Stimulated activated CD8-positive, alpha-beta memory T cell treated with anti-CD3 and anti-CD28 coated beads, Interleukin-15, amount 100 ng/mL, for 1 hour (primary cell): ENCODE data around the gene CTNND1.

Experiments used
- DNase-seq: peaks from one replicate; pipeline ENCODE4 v3.0.0-alpha.2; 2020; ENCODE audit warnings: low read depth

Gene CTNND1

DNA sequence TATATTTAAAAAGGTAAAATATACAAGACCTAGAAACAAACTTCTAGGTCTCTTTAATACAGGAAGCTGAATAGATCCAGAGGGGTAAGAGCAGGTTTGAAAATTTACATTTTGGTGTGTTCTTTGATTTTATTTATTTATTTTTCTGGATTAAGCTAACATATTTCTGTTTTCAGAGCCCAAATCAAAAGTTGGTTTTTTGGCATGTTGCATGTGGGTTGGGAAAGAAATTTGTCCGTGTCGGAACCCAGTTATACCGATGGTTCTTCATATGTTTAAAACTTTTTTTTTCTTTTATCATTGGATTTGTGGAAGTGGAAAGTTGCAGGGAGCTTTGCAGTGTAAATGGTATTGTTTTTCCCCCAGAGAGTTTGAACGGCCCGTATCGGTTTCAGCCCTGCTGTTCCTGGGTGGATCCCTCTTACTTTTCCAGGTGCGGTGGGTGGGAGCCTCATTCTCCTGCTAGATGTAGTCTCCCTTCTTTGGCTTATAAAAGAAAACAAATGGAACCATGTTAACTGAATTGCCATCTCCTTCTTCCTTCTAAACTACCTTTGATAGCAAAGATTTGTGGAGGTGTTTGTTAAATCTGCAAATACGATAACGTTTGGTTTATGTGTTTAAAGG, 746 bp downstream of the CTNND1 start:
- DNase-seq = no peak

DNA sequence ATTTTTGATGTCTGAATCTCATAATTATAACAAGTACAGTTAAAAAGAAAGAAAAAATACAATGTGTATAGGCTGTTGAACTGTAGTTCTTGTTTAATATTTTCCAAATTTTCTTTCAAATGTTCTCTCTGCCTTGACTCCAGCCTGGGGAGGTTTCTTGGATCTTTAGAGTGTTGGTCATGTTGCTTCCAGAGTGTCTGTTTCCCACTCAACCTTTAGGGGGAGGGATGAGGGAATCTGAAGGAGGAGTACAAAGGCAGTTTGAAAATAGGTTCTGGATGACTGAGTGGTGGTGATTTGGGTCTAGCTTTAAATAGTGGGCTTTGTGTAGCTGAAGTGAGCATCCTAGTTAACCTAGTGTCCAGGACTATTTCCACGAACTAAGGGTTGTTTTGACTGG, 2.0 kb downstream of the CTNND1 start:
- DNase-seq = no peak

DNA sequence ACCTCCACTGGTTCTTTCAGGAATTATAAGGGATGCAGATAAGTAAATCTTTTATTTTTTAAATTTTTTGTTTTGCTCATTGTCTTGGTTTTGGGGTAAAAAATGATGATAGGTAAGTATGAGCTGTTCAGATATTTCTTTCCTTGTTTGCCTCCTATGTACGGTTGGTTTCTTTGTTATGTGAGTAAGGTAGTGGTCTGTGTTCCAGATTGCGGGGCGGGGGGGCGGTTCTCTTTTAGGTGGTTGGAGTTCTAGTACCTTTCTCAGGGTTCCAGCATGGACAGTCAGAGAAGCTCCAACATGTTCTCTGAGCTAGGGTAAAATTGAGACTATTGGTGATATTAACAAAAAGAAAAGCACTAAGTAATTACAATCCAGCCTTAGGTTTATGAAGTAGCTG, 2.4 kb downstream of the CTNND1 start:
- DNase-seq = no peak

DNA sequence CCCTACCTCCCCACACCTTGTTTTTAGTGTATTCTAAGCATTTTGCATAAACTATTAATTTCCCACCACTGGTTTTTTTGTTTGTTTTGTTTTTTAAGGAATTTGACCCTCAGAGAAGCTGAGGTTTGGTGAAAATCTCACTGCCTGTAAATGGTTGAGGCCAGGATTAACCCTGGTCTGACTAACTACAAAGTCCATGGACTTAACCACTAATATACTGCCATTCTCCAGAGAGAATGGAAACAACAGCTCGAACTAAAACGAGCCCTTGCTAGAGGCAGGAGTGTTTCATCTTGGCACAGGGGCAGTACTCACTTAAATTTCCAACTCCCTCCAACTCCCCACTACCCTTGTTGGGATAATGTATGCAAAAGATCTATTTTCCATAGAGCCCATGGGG, 3.0 kb downstream of the CTNND1 start:
- DNase-seq = no peak

DNA sequence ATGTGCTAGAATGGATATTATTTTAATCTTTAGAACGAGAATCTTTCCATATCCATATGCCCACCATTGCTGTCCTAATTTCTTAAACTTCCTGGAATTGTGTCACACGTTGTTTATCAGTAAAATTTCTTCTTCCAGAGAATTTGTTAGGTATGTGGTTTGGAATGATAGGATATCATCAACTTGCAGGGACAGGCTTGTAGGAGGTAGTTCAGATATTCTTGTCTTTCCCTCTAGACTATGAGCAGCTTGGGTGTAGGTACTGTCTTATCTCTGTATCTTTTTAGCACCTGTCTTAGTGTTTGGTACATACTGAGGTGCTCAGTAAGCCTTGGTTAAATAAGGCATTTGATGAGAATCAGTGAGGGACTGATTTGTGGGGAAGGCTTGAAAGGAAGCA, 3.4 kb downstream of the CTNND1 start:
- no peak for DNase-seq

DNA sequence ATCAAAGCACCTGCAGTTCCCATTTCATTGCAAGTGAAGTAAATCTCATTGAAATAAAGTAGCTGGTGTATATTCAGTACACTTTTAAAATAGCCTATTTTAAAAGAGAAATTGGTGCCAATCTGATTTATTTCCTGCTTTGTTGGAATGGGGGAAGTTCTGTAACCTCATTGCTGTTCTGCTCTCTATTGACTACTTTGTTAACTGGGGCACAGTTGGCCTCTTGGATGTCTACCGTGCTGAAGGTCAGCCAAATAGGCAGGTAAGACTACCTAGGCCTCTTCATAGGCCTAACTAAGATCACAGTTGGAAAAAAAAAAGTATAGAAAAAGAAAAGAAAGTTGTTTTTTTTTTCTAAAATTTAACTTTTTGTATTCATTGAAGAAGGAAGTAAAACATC, 9.2 kb downstream of the CTNND1 start:
- DNase-seq = no peak

DNA sequence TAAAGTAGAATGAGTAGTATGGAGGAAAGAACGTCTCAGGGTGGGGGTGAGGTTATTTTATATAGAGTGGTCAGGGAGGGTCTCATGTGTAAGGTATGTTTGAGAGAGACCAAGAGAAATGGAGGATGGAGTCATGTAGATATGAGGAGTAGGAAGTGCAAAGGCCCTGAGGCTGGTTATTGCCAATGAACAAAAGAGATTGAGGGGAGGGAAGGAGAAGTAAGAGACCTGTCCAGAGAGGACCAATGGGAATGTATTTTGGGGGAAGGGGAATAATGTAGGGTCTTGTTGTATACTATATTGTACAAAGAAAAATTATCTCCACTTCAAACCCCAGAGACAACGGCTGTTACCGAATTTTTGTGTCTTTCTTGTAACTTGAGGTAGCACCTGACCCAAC, 9.8 kb downstream of the CTNND1 start:
- no peak for DNase-seq

DNA sequence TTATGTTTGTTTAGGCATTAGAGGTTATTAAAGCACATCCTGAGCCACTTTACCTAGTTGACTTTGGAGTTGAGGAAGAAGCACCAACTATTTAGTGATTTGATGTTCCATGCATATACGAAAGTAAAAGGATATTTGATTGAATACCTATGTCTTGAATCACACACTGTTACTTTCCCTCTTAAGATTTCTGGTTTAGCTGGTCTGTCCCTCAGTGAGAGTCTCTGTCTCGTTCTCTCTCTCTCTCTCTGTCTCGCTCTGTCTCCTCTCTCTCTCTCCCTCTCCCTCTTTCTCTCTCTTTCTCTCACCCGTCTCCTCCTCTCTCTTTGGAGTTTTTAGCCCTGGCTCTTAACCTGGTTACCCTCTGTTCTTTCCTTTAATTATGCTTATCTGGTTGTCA, 11.0 kb downstream of the CTNND1 start:
- no peak for DNase-seq

DNA sequence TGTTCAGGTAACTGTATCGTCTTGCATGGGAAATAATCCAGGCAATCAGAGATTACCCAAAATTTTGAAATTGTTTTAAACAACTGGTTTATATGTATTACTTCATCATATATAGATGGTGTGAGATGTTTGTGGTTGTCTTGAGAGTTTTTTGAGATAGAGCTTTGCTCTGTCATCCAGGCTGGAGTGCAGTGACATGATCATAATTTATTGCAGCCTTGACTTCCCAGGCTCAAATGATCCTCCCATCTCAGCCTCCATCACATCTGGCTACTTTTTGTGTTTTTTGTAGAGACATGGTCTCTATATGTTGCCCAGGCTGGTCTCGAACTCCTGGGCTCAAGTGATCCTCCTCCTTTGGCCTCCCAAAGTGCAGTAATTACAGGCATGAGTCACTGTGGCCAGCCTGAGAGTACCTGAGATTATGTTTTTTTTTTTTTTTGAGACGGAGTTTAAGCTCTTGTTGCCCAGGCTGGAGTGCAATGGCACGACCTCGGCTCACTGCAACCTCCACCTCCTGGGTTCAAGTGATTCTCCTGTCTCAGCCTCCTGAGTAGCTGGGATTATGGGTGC, 11.5 kb downstream of the CTNND1 start:
- no peak for DNase-seq

DNA sequence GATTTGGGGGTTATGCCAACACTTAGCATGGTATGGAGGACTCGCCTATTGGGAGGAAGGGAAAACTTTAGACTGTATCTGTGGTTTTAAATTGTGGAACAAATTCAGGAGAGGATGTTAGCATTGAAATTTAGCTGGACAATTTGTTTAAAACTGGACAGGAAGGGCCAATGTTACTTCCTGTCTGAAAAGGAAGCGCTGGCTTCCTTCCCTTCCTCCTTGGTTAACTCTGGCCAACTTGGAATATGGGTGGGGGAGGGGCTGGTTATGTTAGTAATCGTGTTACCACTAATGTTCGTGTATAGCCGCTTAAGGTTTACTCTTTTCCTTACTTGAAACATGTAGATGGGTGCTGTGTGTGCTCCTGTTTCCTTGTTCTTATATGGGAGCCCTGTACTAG, 13.9 kb downstream of the CTNND1 start:
- DNase-seq = no peak

DNA sequence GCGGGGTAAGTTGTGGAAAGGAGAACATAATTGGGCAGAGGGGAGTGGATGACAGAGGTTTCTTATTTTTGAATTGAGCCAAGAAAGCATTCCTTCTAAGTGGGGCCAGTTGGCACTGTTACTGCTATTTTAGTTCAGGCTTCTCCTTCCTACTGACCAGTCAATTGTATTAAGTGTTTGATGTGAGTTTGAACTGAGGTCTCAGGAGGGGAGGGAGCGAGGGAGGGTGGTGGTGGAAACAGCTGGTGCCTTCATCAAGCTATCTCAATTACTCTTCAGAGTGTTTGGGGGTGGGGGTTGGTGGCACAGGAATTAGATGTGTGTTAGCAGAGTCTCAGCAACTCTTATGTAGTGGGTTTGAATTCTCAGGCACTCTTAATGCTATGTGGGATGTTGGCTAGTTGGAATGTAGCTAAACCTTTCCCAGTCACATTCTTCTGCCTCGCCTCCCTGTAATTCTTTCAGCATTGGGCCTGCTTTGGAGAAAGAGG, 14.5 kb downstream of the CTNND1 start:
- DNase-seq = no peak

DNA sequence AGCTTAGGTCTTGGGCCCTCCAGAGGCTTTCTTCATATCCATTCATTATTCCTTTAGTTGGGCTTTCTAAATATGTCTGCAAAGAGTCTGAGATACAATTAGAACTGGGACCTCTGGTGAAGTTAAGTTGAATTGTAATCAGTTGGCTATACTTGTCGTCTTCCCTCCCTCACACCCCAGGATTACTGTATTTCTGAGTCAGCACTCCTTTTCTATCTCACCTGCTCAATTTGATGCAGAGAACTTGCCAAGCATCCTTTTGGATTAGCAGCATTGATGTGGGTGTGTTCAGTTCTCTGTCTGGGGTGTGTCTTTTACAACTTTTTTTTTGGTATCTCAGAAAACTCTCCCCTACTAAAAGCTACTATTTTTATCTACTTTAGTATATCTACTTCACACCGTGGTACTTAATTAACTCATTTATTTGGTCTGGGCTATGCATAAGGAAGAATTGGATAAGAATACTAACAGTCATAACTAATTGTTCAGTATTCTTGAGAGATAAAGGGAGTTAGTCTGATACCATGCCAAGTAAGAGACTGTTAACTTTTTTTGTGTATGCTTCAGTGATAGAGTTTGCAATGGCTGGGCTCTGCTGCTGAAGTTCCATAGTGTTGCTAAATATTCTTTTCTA, 15.1 kb downstream of the CTNND1 start:
- no peak for DNase-seq

DNA sequence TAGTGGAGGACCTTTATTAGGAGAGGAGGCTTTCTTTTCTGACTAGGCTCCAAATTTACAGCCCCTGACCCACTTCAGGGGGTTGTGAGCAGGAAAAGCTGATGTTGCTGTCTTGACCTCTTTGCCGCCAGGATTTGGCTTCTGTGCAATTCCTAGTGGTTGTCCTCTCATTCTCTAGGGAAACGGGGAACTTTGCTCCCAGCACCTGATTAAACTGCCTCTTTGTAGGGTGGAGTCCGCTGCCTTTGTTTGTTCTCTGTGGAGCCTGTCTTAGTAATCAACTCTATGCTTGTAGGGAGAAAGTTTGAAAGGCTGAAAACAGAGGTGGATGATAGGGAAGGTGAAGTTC, 16.3 kb downstream of the CTNND1 start:
- no peak for DNase-seq

DNA sequence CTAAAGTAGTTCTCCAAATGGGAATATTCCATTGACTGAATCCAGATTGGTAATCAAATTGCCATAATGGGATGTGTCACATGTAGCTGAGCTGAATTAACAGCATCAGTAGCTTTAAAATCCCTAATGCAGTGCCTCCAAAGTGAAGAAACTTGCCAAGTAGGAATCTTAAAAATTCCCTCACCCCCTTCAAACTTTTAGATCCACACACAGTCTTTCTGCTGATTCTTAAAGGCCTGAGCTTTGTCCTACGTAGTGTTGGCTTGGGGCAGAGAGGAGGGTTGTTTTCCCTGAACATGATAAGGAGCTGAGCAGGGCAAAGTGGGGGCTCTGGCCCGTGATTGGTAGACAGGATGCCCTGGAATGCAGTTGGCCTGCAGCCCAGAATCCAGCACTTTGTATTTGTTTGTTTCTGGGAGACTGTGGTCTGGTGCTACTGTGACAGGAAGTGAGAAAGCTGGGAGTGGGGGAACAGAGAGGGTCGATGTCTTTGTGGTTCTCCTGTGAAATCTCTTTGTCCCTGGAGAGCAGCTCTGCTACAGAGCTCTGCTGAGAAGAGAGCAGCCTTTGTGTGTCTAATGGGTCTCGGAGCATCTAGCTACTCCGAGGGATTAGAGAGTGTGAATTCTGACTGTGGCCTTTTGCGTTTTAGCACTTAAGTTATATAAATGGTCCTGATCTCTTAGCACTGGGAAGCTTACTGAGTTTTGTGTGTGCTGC, 16.9 kb downstream of the CTNND1 start:
- no peak for DNase-seq

DNA sequence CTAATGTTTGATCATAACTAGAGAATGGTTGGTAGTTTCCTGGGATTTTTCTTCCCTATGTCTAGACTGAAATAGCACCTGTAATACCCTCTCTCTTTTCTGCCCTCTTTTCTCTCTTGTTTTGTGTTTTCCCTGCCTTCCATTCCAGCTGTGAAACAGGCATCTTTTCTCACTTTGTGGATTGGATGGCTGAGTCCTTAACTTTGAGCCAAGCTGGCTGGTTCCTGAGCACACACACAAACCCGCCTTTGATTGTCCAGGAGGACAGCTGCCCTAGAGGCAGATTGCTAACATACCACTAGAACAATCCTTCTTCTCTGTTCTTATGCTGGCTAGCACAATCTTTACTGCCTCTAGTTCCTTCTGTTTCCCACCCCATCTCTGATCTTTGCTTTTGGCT, 17.7 kb downstream of the CTNND1 start:
- no peak for DNase-seq

DNA sequence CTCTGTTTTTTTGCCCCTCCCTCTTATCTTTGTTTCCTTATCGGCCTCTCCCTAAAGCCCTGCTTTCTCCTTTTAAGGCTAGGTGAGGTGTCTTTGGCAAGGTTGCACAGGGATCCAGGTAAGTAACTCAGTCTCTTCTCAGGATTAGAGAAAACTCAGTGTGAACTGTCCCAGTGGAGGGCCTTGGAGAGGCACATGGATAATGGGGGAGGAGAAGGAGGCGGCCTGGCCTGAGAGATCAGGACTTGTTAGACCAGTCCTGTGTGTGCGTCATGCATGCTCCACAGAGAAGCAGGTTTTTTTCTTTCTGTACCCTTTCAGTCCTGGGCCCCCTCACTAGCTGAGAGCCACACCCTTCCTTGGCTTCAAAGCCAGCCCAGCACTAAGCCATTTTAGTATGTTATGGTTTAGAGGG, 19.9 kb downstream of the CTNND1 start:
- DNase-seq = no peak

DNA sequence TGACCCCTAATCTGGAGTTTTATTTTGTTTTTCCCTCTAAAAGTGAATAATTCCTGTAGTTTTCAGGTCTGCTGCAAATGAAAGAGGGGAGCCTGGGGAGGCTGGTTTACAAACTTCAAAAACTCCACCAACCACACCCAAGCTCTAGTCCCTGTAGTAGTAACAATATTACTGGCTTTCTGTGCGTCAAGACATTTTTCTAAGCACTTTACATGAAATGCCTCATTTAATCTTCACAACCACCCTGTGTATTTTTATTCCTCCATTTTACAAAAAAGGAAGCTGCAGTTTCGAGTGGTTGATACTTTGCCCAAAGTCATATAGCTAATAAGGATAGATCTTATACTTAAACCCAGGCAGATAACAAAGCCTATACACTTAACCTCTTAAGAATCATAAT, 23.5 kb downstream of the CTNND1 start:
- no peak for DNase-seq

DNA sequence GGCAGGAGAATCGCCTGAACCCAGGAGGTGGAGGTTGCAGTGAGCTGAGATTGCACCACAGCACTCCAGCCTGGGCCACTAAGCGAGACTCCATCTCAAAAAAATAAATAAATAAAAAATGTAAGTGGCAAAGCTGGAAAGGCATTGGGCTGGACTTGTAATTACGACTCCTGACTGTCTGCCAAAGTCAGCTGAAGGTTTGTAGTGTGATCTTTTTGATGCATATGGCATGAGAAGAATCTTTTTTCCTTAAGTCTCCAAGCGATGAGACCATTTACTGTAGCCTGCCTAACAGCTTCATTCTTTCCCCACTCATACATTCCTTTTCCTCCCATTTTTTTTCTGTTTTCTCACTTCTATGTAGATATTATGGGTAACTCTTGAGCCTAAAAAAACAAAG, 24.8 kb downstream of the CTNND1 start:
- no peak for DNase-seq

DNA sequence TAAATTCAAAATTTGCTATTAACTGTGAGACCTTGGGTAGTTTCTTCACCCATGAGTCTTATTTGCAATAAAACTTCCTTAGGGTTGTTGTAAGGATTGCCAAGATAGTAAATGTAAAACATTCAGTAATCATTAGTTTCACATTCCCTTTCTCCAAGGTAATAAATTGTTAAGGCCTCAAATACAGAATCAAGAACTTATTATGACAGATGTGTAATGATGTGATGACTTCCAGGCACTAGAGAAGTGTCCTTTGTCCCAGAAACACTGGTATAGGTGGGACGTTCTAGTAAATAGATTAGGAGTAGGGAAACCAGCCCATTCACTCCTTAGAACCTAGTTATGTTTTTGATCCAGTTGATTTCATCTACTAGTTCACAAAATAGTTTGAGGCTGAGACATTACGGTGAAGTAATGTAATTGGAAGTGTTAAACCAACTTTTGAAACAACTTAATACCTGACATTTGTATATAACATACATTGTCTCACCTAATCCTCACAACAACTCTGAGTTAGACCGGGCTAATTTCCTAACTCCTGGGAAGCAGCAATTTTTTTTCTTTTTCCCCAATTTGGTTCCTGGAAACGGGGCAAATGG, 25.5 kb downstream of the CTNND1 start:
- no peak for DNase-seq

DNA sequence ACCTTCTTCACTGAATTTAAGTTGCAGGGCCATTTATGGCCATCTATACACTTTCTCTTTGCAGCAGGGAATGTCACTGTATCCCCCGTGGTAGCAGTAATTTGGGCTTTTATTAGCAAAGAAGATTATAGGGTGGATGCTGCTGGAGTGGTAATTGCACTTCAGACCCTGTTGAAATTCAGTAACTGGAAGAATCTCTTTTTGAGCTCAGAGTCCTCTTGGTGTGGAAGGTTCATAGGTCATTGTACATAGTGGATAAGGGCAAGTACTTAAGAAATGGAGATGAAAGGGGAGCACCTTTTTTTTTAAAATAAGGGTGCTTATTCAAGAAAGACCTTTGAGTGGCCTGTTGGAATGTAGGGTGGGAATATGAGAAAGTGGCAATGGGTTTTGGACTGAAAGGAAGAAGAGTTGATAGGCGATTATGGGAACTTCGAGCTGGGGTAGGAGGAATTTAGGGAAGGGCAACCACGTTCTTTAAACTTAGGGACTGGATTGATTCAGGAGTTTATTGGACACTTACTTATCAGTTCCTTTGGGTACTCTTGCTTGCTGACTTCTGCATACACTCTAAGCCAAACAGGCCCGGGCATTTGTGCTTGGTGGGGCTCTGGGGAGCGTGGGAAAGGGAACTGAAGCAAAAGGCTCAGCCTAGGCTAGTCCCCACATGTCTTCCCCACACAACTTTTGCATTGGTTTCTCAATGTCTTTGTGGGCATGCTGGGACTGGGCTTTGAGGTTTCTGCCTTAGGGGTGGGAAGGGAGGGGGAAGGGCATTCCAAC, 26.5 kb downstream of the CTNND1 start:
- no peak for DNase-seq

DNA sequence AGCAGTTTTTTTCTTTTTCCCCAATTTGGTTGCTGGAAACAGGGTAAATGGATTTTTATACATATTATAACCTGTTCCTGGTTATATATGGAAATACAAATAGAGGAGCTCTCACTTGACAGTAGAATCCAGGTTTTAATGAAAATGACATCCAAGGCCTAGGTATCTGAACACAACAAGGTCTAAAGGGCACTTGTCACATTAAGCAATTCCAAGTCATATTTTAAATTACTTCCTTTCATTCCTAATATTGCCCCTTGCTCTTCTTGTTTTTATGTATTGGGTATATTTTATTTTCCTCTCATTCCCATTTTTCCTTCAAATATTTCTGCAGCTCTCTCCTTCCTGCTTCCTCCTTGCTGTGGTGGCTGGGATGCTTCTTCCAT, 27.1 kb downstream of the CTNND1 start:
- no peak for DNase-seq
